Thyroid gland (tissue), 4 donors: Measurements from ENCODE around the gene MAPK8IP3.

Experiments
- POLR2A ChIP-seq, 2 donors: fragments of 450-650 bp; IDR thresholded peaks; one replicate each; pipeline ENCODE4 v1.6.1; 2017; ENCODE audit warnings: antibody characterized with exemption in 2 of 2, mild to moderate bottlenecking in 2 of 2, moderate library complexity in 1 of 2
- TF ChIP-seq, protein P1 (sequence below), 6 experiments: fragments of 200-600 bp in 3 of 6; fragments of 450-650 bp in 3 of 6; sonication (generic) in 3 of 6; IDR thresholded peaks; one replicate each; pipeline ENCODE4 v1.5.1; 2016 to 2019; ENCODE audit warnings: antibody characterized with exemption in 6 of 6, mild to moderate bottlenecking in 2 of 6, inconsistent platforms in 1 of 6, moderate library complexity in 1 of 6

DNA sequence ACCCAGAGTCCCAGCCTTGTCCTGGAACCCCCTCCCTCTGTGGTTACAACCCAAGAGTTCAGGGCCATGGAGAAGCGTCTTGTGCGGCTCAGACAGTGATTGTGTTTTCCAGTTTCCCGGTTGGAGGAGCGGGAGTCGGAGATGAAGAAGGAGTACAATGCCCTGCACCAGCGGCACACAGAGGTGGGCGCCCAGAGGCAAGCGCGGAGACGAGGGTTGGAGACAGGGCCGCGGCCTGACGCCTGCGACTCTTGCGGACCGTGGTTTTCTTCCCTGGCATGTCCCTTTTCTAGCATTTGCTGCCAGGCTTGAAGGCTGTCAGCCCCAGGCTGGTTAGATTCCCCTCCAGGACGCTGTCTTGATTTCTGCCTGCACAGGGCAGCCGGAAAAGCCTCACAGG is 23.0 kb downstream of the MAPK8IP3 start:
- no peak for TF ChIP-seq POLR2A (IDR thresholded peaks at IDR 0.05)
- TF ChIP-seq, protein P1, sequence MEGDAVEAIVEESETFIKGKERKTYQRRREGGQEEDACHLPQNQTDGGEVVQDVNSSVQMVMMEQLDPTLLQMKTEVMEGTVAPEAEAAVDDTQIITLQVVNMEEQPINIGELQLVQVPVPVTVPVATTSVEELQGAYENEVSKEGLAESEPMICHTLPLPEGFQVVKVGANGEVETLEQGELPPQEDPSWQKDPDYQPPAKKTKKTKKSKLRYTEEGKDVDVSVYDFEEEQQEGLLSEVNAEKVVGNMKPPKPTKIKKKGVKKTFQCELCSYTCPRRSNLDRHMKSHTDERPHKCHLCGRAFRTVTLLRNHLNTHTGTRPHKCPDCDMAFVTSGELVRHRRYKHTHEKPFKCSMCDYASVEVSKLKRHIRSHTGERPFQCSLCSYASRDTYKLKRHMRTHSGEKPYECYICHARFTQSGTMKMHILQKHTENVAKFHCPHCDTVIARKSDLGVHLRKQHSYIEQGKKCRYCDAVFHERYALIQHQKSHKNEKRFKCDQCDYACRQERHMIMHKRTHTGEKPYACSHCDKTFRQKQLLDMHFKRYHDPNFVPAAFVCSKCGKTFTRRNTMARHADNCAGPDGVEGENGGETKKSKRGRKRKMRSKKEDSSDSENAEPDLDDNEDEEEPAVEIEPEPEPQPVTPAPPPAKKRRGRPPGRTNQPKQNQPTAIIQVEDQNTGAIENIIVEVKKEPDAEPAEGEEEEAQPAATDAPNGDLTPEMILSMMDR (IDR thresholded peaks at IDR 0.05) = no peak
